Activated CD8-positive, alpha-beta memory T cell treated with anti-CD3 and anti-CD28 coated beads for 36 hours (primary cell): ENCODE data around the gene RAB9B. TPM values are rescaled to one million over a fixed set of nuclear protein-coding genes. Genes with fewer than 3 reads are reported as not detected.
"Not testable (repeated sequence)": the region's sequence is repeated elsewhere in the genome, so short reads cannot be mapped to it uniquely, and the experiment has no call there.

Experiments used
- CTCF ChIA-PET: fragments of 350-600 bp; sonication (Branson Sonifier 250); formaldehyde crosslinking; loops from one replicate; lab custom pipeline; 2021; ENCODE audit warnings: antibody characterized with exemption; lab: Charles Lee
- POLR2A ChIA-PET: fragments of 350-600 bp; sonication (Branson Sonifier 250); formaldehyde crosslinking; loops from one replicate; lab custom pipeline; 2021; ENCODE audit warnings: antibody characterized with exemption; lab: Charles Lee
- total RNA-seq, 2 experiments: library from RNA; stranded (reverse); gene quantifications; one replicate each; pipeline ENCODE4 v1.2.3, GENCODE V29; 2021

Gene RAB9B
- total RNA-seq, 2 experiments from 2014 or later: 0.40 to 0.51 TPM

GRCh38 chrX:103818842-103819619 lies 13.0 kb downstream of the RAB9B start:
- ChIA-PET POLR2A (no interaction called here), CTCF (no interaction called here)

GRCh38 chrX:103817502-103817901 lies 14.6 kb downstream of the RAB9B start:
- ChIA-PET CTCF (no interaction called here), POLR2A (no interaction called here)

- POLR2A ChIA-PET, CTCF ChIA-PET: not testable (repeated sequence)
Observed at GRCh38 chrX:103817101-103817500, 15.0 kb downstream of the RAB9B start.

- ChIA-PET CTCF (no interaction called here), POLR2A (no interaction called here)
Observed at GRCh38 chrX:103811858-103812257, 20.2 kb downstream of the RAB9B start.

- CTCF ChIA-PET: no interaction called here
Observed at GRCh38 chrX:103806862-103807474, 25.1 kb downstream of the RAB9B start.

GRCh38 chrX:103805860-103806259 lies 26.2 kb downstream of the RAB9B start:
- CTCF ChIA-PET: no interaction called here
- POLR2A ChIA-PET: no interaction called here

More at GRCh38 chrX:103806862-103807474, 25.1 kb downstream of the RAB9B start:
- POLR2A ChIA-PET: no interaction called here

- CTCF ChIA-PET: no interaction called here
- POLR2A ChIA-PET: no interaction called here
Observed at GRCh38 chrX:103800318-103800717, 31.7 kb downstream of the RAB9B start.

GRCh38 chrX:103797691-103798090 lies 34.4 kb downstream of the RAB9B start:
- ChIA-PET CTCF (no interaction called here), POLR2A (interaction anchor here (0.5 kb wide), 1 partner anchor 486 kb away, joined by 5 read pairs; no protein-coding TSS in a partner anchor)

GRCh38 chrX:103794119-103794518 lies 37.9 kb downstream of the RAB9B start:
- POLR2A ChIA-PET: no interaction called here
- CTCF ChIA-PET: no interaction called here

GRCh38 chrX:103793545-103793940 lies 38.5 kb downstream of the RAB9B start:
- ChIA-PET CTCF (no interaction called here), POLR2A (no interaction called here)

- ChIA-PET POLR2A (no interaction called here), CTCF (no interaction called here)
Observed at GRCh38 chrX:103792916-103793544, 39.0 kb downstream of the RAB9B start.

GRCh38 chrX:103791826-103792485 lies 40.1 kb downstream of the RAB9B start:
- ChIA-PET POLR2A (no interaction called here), CTCF (no interaction called here)

GRCh38 chrX:103791228-103791627 lies 40.8 kb downstream of the RAB9B start:
- POLR2A ChIA-PET: no interaction called here

GRCh38 chrX:103789004-103789403 lies 43.1 kb downstream of the RAB9B start:
- CTCF ChIA-PET: no interaction called here

More at GRCh38 chrX:103791228-103791627, 40.8 kb downstream of the RAB9B start:
- CTCF ChIA-PET: no interaction called here

GRCh38 chrX:103783971-103784370 lies 48.1 kb downstream of the RAB9B start:
- CTCF ChIA-PET: no interaction called here
- POLR2A ChIA-PET: no interaction called here

More at GRCh38 chrX:103789004-103789403, 43.1 kb downstream of the RAB9B start:
- POLR2A ChIA-PET: no interaction called here

- CTCF ChIA-PET: no interaction called here
Observed at GRCh38 chrX:103783196-103783595, 48.9 kb downstream of the RAB9B start.

GRCh38 chrX:103782640-103783039 lies 49.4 kb downstream of the RAB9B start:
- CTCF ChIA-PET: no interaction called here
- POLR2A ChIA-PET: no interaction called here

More at GRCh38 chrX:103783196-103783595, 48.9 kb downstream of the RAB9B start:
- POLR2A ChIA-PET: no interaction called here

GRCh38 chrX:103781706-103782105 lies 50.4 kb downstream of the RAB9B start:
- ChIA-PET CTCF (no interaction called here), POLR2A (no interaction called here)

GRCh38 chrX:103781062-103781402 lies 51.0 kb downstream of the RAB9B start:
- POLR2A ChIA-PET: no interaction called here
- CTCF ChIA-PET: no interaction called here
